HG02884 (cell line): ENCODE data around the gene ADRA2B.
"Not testable (repeated sequence)": the region's sequence is repeated elsewhere in the genome, so short reads cannot be mapped to it uniquely, and the experiment has no call there.

ENCODE experiments used
- ATAC-seq: cut with Tn5 transposase; IDR thresholded peaks from one replicate; pipeline ENCODE4 v1.9.1; 2021; ENCODE audit warnings: mild to moderate bottlenecking, moderate library complexity; ENCODE audit not compliant: unreplicated experiment

ADRA2B gene

DNA sequence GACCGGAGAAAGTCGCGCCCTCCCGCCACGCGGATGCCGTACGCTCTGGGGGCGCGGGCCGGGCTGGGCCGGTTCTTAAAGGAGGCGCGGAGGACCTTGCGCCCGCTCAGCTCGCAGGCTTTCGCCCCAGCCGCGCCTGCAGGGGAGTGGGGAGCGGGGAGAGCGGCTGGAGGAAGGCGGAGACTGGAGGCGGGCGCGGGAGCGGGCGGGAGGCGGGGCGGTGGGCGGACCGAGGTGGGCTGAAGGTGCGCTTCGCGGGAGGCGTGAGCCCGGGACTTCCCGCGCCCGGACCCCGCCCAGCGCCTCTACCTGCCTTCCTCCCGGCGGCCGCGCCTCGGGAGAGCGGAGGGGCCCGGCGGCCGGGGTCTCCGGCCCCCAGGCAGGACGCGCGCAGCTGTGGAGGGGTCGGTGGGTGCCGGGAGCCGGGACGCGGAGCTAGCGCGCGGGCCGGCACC lies at the start of gene ADRA2B:
TSS of gene ADRA2B (minus strand) at position 148 of the 455 bp plus-strand sequence. CDS start 422 bp downstream, outside the sequence.
- ATAC-seq: peak; percentile 39

DNA sequence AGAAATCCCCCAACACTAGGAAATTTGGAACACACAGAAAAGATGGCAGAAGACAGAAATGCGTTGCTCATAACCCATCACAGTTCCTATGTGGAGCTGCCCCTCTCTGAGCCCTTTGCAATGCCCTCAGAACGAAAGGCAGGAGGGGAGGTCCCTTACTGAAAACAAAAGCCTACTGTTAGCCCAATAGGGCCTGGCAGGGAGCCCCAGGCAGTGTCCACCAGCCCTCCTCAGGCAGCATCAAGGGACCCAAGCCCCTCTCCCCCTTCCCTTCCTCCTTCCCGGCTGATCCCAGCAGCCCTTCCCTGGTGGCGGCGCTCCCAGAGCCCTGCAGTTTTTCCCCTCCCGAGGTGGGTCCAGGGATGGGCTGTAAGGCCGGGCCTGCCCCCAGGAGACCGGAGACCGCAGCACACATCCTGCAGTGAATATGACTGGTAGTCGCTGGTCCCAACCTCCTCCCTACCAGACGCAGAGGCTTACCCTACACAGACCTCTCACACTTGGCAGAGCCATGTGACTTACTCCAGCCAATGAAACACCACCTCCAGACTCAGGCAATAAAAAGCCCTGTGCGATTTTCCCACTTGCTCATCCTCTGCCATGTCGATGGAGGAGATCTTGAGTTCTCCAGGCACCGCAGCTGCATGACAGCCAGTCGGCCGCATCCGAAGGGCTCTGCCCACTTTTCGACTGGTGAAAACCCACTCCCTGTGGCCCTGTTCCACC lies 48.3 kb upstream of the ADRA2B start:
- peak; percentile 68 for ATAC-seq

- peak; percentile 60 for ATAC-seq
Observed at GRCh38 chr2:96163768-96164429, 47.5 kb upstream of the ADRA2B start.

GRCh38 chr2:96163415-96163767 lies 47.0 kb upstream of the ADRA2B start:
- ATAC-seq: peak; percentile 8

- no peak for ATAC-seq
Observed at GRCh38 chr2:96161898-96162297, 45.5 kb upstream of the ADRA2B start.

DNA sequence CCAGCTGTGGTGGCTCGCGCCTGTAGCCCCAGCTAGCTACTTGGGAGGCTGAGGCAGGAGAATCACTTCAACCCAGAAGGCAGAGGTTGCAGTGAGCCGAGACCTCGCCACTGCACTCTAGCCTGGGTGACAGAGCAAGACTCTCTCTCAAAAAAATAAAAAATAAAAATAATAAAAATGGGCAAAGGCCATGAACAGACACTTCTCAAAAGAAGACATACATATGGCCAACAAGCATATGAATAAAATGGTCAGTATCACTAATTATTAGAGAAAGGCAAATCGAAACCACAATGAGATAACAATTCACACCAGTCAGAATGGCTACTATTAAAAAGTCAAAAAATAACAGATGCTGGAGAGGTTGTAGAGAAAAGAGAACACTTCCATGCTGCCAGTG lies 44.0 kb upstream of the ADRA2B start:
- not testable (repeated sequence) for ATAC-seq

GRCh38 chr2:96159084-96159830 lies 42.9 kb upstream of the ADRA2B start:
- no peak for ATAC-seq

DNA sequence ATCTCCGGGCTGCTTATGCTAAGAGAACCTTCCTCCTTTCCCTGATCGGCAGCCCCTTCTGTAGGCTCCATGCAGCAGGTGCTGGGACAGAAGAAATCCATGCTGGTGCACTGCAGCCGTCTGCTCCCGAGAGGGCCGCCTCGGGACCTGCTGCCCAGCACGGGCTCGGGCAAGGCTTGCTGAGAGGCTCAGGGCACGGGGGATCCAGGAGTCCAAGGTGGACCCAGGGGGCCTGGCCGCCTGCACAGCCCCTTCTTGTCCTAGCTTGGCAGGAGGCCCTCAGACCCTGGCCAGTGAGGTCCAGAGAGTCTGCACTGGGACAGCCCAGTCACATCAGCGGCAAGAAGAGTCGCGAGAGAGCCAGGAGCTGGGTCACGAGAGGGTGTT lies 42.2 kb upstream of the ADRA2B start:
- no peak for ATAC-seq

DNA sequence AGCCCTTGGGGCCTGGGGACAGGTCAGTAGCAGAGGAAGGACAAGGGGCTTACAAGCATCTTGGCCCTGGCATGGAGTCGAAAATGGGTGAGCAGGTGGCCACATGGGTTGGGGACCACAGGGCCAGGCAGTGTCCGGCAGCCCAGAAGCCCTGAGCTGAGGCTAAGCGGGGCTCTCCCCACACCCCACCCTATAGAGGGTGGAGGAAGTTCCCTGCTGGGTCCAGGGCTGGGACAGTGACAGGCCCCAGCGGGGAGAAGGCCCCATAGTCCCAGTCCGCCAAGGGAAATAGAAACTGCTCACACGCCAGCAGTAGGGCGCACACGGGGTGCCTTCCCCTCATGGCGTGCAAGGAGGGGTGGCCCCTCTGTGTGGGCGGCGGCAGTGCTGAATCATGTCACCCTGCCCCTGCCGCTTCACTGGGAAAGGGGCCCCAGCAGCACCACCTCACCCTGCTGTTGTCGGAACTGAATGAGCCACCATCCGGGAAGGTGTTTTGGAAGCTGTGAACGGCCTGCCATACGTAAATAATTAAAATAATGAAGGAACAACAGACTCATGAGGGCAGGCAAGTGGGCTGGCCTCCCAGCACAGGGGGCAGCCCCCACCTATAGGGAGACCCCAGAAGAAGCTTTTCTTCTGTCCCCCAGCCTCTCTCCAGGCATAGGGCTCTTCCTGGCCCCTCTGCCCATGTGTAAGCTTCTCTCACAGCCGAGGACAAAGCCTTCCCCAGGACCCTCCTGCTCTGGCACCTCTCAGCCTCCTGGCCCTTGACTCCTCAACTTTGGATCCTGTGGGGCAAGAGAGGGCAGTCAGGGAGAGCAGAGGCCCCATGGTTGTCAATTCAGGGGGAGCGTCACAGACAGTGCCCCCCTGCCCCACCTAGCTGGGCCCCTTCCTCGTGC lies 41.5 kb upstream of the ADRA2B start:
- ATAC-seq: peak; percentile 51

DNA sequence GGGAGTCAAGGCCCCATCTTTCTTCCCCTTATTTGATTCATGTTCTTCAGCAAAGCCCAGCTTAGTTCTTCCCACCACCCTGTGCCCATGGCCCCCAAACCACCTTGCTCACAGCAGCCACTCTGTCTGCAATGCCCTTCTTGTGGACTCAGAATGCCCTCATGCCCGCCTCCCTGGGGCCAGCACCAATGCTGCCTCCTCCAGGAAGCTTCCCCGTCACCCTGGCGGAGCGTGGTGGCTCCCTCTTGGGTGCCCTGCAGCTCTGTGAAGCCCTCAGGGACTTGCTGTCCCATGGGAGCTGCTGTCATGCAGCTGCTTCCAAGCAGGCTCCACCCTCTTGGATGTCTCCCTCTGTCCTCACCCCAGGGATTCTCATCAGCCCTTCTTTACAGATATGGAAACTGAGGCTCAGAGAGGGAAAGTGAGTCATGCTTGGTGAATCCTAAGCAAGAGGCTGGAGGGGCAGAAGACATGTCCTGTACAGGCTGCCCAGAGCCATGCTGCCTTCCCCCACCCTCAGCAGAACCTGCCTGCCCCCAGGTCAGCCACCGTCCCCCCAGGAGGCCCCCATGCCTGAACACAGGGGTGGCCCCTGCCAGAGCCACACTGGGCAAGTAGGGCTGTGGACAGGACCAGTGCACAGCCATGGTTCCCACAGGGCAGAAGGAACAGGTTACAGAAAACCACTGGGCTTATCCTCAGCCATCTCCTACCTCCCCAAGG lies 40.7 kb upstream of the ADRA2B start:
- no peak for ATAC-seq

- no peak for ATAC-seq
Observed at GRCh38 chr2:96156011-96156820, 39.8 kb upstream of the ADRA2B start.

DNA sequence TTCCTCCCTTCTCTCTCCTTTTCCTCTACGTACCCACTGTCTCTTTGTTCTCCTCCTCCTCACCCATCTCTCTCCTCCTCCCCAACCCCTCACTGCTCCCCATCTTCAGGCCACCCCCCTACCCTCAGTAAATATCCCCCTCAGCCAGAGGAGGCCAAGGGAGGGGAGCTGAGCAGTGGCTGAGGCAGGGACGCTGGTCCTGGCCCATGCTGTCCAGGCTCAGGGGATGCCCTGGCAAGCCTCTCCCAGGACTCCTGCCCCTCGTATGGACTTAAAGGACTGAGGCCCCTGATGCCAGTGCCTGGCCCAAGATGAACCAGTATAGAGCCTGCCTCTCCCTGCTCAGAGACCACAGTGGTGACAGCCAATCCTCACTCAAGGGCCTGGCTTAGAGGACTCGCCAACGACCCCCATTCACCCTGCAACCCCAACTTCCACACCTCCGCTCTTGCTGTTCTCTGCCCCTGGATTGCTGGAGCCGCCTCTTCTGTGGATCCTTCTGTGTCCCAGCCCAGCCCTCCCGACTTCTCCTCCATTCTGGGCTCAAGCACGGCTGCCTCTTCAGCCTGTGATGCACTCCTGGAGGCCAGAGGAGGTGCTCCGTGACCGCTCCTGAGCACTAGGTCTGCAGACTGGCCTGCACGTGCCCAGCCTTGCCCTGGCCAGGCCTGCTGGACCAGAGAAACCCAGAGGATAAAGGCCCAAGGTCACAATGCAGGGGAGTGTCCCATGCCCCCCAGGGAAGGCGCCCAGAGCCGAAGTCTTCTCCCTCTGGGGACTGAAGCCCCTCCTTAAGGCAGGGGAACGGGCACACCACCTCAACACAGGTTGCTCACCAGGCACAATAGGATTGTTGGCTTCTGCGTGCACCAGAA lies 38.4 kb upstream of the ADRA2B start:
- no peak for ATAC-seq

DNA sequence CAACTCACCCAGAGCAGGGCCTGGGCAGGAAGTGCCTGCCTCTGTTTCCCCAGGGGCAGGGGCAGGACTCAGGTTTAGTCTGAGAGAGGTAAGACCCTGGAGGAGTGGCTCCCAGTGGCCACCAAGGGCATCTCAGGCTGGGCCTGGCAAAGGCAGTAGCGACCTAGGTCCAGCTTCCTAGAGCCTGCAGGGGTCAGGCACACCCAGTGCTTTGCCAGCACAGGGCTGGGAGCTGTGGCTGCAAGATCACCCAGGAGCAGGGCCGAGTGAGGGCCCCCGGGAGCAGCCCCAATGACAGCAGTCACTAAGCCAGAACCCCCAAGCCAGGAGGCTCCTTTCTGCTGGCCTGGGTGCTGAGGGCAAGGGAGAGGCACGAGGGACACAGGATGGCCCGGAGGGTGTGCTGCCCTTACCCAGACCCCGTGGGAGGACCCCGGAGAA lies 37.6 kb upstream of the ADRA2B start:
- ATAC-seq: no peak

- no peak for ATAC-seq
Observed at GRCh38 chr2:96153291-96153713, 36.9 kb upstream of the ADRA2B start.

GRCh38 chr2:96152304-96153161 lies 36.2 kb upstream of the ADRA2B start:
- ATAC-seq: no peak

DNA sequence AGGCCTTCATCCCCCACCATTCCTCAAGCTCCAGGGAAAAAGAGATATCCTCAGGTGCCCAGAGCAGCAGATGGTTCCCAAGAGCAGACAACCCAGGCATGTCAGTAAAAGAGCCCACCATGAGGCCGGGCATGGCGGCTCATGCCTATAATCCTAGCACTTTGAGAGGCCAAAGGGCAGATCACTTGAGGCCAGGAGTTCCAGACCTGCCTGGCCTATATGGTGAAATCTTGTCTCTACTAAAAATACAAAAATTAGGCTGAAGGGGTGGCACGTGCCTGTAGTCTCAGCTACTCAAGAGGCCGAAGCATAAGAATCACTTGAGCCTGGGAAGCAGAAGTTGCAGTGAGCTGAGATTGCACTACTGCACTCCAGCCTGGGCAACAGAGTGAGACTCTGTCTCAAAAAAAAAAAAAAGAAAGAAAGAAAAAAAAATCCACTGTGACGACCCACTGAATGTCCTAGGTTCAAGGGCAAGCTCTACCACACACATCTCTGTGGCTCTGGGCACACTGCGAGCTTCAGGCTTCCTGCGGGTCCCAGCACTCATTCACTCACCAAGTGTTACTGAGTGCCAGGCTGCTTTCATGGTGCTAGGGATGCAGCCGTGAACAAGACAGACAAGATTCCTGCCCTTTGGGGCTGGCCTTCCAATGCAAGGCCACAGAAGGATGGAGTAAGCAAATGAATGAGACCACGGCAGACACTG lies 35.4 kb upstream of the ADRA2B start:
- ATAC-seq: no peak
